Measurements from ENCODE around the gene TBC1D10A.
A peak's percentile ranks its signal among the peaks of the same experiment; 100 is the strongest.

The TBC1D10A gene

DNA sequence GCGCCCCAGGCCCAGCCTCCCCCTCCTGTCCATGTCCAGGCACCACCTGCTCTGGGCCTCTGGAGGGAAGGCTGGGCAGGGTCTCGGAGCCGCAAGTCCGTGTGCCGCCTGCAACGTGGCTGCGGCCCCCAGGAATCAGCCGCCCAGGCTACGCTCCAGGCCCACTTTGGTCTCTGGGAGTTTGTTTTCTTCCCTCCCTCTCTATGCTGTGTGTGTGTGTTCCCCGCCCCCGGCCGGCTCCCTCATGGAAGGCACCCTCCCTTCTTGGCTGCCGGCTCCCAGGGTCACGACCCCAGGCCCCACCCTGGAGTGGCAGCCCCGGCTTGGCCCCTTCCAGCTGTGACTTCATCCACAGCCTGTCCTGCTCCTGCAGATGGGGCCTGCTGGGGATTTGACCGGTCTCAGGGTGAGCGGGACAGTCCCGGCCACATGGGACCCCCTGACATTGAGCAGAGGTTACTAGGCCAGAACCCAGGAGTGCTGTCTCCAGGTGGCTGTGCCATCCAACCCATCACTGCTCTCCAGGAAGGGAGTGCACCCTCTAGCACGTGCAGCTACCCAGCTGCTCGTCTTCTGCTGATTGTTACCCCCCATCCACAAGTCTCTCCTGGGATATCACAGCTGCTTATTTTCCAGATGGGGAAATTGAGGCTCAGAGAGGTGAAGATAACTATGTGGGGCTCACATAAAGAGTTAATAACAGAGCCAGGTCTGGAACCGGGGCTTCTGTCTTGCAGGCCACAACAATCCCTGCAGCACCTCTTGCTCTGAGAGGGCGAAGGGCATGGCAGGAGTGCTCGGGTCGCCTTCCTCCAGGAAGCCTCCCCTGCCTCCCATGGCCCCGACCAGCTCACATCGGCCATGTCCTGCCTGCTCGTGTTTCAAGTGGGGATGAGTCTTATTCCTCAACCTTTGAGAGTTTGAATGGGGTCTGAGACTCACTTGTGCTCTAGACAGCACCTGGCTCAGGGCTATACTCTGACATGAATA, 77.4 kb downstream of the TBC1D10A start:
- H3K4me3 ChIP-seq (ENCODE audit: low read depth, low read length), result no peak overlapping the region
- H3K9me3 ChIP-seq (ENCODE audit: control insufficient read depth, insufficient read depth, low read depth, low read length), result no peaks in the 10 kb centered on the region
- H3K4me1 ChIP-seq (ENCODE audit: control insufficient read depth, insufficient read depth, low read length), result peaks cover 46% of the 10 kb centered on the region
- no peak overlapping the region for H3K9ac ChIP-seq (ENCODE audit: low read length)
- peaks cover 21% of the 10 kb centered on the region; the same call in 1 of the 2 replicates for H3K27me3 ChIP-seq (ENCODE audit: control insufficient read depth, insufficient read depth, low read length)
- H3K36me3 ChIP-seq (ENCODE audit: control insufficient read depth, insufficient read depth, low read length), result no peaks in the 10 kb centered on the region
- H3K27ac ChIP-seq (ENCODE audit: low read depth, low read length), result no peak overlapping the region

DNA sequence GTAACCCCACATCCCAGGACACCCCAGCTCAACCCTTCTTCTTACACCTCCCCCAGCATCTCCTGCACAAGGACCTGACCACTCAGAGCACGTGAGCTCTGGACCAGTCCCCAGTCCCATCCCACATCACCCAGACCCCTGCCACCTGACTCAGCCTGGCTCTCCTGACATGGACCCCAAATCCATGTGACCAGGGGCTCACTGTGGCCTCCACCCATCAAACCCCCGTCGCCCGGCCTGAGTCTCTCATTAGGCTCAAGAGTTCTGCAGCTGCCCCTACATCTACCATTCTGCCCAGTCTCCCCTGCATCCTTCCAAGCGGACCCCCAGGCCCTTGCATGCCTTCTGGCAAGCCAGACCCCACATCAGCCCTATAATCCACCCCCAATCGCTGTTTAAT, 78.3 kb downstream of the TBC1D10A start:
- Histone ChIP-seq H3K27ac (ENCODE audit: low read depth, low read length) (no peak overlapping the region), H3K4me1 (ENCODE audit: control insufficient read depth, insufficient read depth, low read length) (peaks cover 42% of the 10 kb centered on the region), H3K9me3 (ENCODE audit: control insufficient read depth, insufficient read depth, low read depth, low read length) (no peaks in the 10 kb centered on the region), H3K4me3 (ENCODE audit: low read depth, low read length) (no peak overlapping the region), H3K9ac (ENCODE audit: low read length) (no peak overlapping the region), H3K36me3 (ENCODE audit: control insufficient read depth, insufficient read depth, low read length) (peaks cover 4% of the 10 kb centered on the region), H3K27me3 (ENCODE audit: control insufficient read depth, insufficient read depth, low read length) (peaks cover 21% of the 10 kb centered on the region; the same call in 1 of the 2 replicates)

DNA sequence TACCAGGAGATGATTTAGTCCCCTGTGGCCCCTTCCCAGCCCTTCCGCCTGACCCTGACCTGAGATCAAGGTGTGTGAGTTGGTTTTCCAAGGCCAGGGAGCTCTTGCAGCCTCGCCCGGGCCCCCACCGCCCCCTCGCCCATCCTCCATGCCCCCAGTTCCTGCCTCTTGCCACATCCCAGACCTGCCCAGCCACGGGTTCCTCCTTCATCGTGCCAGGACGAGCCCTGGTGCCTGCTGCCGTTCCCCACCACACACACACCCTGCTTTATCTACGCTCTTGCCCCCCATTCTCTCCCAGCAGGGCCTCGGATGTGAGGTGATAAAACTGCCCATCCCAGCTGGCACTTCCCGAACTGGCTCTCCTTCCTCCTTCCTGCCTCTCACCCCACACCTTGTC, 78.8 kb downstream of the TBC1D10A start:
- no peak overlapping the region for H3K9ac ChIP-seq (ENCODE audit: low read length)
- H3K9me3 ChIP-seq (ENCODE audit: control insufficient read depth, insufficient read depth, low read depth, low read length), result no peaks in the 10 kb centered on the region
- H3K27ac ChIP-seq (ENCODE audit: low read depth, low read length), result no peak overlapping the region
- H3K4me1 ChIP-seq (ENCODE audit: control insufficient read depth, insufficient read depth, low read length), result peaks cover 39% of the 10 kb centered on the region
- H3K36me3 ChIP-seq (ENCODE audit: control insufficient read depth, insufficient read depth, low read length), result peaks cover 9% of the 10 kb centered on the region
- H3K27me3 ChIP-seq (ENCODE audit: control insufficient read depth, insufficient read depth, low read length), result peaks cover 21% of the 10 kb centered on the region; the same call in 1 of the 2 replicates
- H3K4me3 ChIP-seq (ENCODE audit: low read depth, low read length), result no peak overlapping the region

DNA sequence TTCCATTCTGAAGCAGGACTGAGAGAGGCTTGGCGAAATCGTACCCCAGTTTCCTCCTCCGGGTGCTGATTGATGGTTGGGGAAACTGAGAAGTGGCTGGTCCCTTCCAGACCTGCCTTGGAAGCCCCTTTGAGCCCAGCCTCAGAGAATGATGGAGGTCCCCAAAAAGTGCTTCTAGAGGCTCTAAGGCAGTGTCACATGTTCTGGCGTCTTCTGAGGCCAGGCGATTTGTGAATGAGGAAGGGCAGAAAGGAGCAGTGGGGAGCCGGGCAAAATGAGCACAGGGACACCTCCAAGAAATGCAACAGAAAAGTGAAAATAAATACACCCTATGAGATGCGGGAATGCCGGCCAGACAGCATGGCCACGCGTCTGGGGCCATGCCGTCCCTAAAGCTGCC, 79.2 kb downstream of the TBC1D10A start:
- Histone ChIP-seq H3K9ac (ENCODE audit: low read length) (no peak overlapping the region), H3K36me3 (ENCODE audit: control insufficient read depth, insufficient read depth, low read length) (peaks cover 13% of the 10 kb centered on the region), H3K27me3 (ENCODE audit: control insufficient read depth, insufficient read depth, low read length) (peaks cover 21% of the 10 kb centered on the region; the same call in 1 of the 2 replicates), H3K9me3 (ENCODE audit: control insufficient read depth, insufficient read depth, low read depth, low read length) (no peaks in the 10 kb centered on the region), H3K4me1 (ENCODE audit: control insufficient read depth, insufficient read depth, low read length) (peaks cover 35% of the 10 kb centered on the region), H3K4me3 (ENCODE audit: low read depth, low read length) (0 out of 2 replicates have a peak overlapping the region, but pooled peaks have one; percentile 85), H3K27ac (ENCODE audit: low read depth, low read length) (no peak overlapping the region)

DNA sequence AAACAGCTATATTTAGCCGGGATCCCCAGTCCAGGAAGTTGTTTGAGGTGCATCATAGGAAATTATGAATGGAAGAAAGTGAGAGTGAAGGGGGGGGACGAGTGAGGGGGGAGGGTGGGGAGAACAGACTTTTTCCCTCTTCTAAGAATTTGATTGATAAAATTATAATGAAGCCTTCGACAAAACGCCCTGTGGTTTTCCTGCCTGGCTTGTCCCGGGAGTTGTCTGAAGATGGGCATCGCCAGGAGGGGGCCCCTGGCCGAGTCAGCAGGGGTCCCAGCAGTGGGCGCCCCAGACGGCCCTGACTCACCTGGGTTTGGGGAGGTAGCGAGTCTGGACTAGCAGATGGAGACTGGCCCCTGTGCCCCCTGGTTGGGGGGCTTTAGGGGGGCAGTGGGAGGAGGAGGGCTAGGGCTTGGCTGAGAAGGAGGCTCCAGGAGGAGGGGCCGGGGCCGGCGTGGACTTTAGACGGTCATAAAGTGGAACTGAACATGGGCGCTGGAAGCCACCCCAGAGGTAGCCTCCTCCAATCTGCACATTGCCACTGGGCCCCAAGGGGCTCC, 79.8 kb downstream of the TBC1D10A start:
- peaks cover 14% of the 10 kb centered on the region for H3K36me3 ChIP-seq (ENCODE audit: control insufficient read depth, insufficient read depth, low read length)
- H3K9ac ChIP-seq (ENCODE audit: low read length), result peak overlapping the region; percentile 75
- peaks cover 29% of the 10 kb centered on the region for H3K4me1 ChIP-seq (ENCODE audit: control insufficient read depth, insufficient read depth, low read length)
- peak overlapping the region; percentile 85 for H3K4me3 ChIP-seq (ENCODE audit: low read depth, low read length)
- no peak overlapping the region for H3K27ac ChIP-seq (ENCODE audit: low read depth, low read length)
- no peaks in the 10 kb centered on the region for H3K9me3 ChIP-seq (ENCODE audit: control insufficient read depth, insufficient read depth, low read depth, low read length)
- H3K27me3 ChIP-seq (ENCODE audit: control insufficient read depth, insufficient read depth, low read length), result peaks cover 21% of the 10 kb centered on the region; the same call in 1 of the 2 replicates

DNA sequence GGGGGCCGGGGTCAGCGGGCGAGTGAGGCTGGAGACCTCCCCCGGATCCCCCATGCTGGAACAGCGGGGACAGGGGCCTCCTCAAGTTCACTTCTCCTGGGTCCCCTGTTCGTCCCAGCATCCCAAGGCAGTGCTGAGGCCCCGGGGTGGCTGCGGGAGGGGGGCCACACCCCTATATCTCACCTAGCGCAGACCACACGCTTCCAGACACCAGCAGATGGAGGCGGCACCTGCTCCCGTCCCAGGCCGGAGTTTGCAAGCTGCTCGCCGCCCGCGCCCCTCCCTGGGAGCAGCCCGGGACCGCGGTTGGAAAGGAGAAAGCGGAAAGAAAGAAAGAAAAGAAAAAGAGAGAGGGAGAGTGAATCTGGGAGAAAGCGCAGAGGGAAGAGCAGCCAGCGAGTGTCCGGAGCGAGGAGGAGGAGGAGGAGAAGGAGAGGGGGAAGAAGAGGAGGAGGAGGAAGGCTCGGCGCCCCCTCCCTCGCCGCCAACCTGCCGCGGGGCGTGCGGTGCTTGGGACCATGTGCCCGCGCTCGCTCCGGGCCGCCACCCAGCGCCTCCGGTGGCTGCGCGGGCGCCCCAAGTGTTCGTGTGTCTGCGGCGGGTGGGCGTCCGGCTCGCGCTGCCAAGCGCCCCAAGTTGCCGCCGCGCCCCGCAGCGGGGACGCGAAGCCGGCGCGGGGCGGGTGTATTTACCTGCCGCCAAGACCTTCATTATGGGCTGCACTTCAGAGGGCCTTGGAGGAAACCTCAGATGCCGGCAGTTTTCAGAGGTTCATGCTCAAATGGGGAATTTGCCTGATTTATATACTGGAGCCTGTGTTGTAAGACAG, 80.5 kb downstream of the TBC1D10A start, which contains the start of gene LIF:
LIF (minus strand) TSS at position 775 of the 829 bp plus-strand sequence; CDS start at position 711, 64 bp downstream.
- Histone ChIP-seq H3K27me3 (ENCODE audit: control insufficient read depth, insufficient read depth, low read length) (peaks cover 21% of the 10 kb centered on the region; the same call in 1 of the 2 replicates), H3K4me3 (ENCODE audit: low read depth, low read length) (peak within 1 kb of the TSS; percentile 85), H3K9me3 (ENCODE audit: control insufficient read depth, insufficient read depth, low read depth, low read length) (no peaks in the 10 kb centered on the region), H3K4me1 (ENCODE audit: control insufficient read depth, insufficient read depth, low read length) (peaks cover 31% of the 10 kb centered on the region), H3K27ac (ENCODE audit: low read depth, low read length) (peak within 1 kb of the TSS; percentile 42; the same call in 1 of the 2 replicates), H3K36me3 (ENCODE audit: control insufficient read depth, insufficient read depth, low read length) (peaks cover 16% of the 10 kb centered on the region), H3K9ac (ENCODE audit: low read length) (peak within 1 kb of the TSS; percentile 75)

DNA sequence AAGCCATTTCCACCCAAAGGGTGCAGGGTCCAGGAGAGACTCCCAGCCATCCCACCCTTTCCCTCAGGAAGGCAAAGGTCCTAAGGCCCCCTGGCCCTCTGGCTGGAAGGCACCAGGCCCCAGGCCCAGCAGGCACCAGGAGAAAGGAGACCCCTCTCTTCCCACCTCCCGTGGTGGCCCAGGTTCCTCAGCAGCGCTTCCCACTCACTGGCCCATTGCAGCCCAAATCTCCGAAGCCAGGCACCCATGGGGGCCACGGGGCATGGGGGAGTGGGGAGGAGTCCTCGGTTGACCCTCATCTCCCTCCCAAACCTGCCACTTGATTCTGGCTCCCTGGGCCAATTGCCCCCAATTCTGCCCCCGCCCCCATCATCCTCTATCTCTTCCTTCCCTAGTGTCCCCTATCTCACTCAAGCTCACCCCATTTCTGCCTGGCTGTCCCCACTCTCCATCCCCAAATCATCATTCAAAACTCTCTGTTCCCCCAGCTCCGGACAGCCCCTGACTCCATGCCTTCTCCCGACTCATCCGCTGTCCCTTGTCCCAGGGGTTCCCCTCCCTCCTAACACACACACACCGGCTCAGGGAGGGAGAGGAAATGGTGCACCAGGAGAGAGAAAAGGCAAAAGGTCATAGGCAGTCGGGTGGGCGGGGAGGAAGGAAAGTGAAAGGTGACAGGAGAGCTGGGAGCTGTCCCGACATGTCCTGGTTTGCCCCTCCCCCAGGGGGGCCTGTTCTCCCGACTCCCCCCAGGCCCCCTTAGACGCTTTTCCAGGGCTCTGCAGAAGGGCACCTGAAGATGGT, 81.4 kb downstream of the TBC1D10A start:
- H3K36me3 ChIP-seq (ENCODE audit: control insufficient read depth, insufficient read depth, low read length), result peaks cover 16% of the 10 kb centered on the region
- H3K9me3 ChIP-seq (ENCODE audit: control insufficient read depth, insufficient read depth, low read depth, low read length), result no peaks in the 10 kb centered on the region
- peak overlapping the region; percentile 42; the same call in 1 of the 2 replicates for H3K27ac ChIP-seq (ENCODE audit: low read depth, low read length)
- H3K4me1 ChIP-seq (ENCODE audit: control insufficient read depth, insufficient read depth, low read length), result peaks cover 31% of the 10 kb centered on the region
- peak overlapping the region; percentile 75 for H3K9ac ChIP-seq (ENCODE audit: low read length)
- H3K4me3 ChIP-seq (ENCODE audit: low read depth, low read length), result peak overlapping the region; percentile 85
- H3K27me3 ChIP-seq (ENCODE audit: control insufficient read depth, insufficient read depth, low read length), result peaks cover 21% of the 10 kb centered on the region; the same call in 1 of the 2 replicates

DNA sequence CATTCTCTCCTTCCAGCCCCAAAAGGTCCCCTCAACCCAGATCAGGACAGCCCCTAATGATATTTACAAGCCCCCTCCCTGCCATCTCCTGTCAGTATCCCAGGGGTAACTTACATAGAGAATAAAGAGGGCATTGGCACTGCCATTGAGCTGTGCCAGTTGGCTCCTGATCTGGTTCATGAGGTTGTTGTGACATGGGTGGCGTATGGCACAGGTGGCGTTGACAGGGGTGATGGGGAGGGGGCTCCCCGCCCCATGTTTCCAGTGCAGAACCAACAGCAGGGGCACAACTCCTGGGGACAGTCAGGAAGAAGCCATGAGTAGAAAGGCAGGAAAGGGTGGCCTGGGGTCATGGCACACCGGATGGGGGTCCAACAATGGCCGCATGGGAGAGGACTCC, 82.1 kb downstream of the TBC1D10A start:
- H3K4me1 ChIP-seq (ENCODE audit: control insufficient read depth, insufficient read depth, low read length), result peaks cover 31% of the 10 kb centered on the region
- H3K27me3 ChIP-seq (ENCODE audit: control insufficient read depth, insufficient read depth, low read length), result peaks cover 21% of the 10 kb centered on the region; the same call in 1 of the 2 replicates
- H3K4me3 ChIP-seq (ENCODE audit: low read depth, low read length), result 0 out of 2 replicates have a peak overlapping the region, but pooled peaks have one; percentile 85
- peak overlapping the region; percentile 12 for H3K9ac ChIP-seq (ENCODE audit: low read length)
- H3K9me3 ChIP-seq (ENCODE audit: control insufficient read depth, insufficient read depth, low read depth, low read length), result no peaks in the 10 kb centered on the region
- H3K27ac ChIP-seq (ENCODE audit: low read depth, low read length), result no peak overlapping the region
- peaks cover 16% of the 10 kb centered on the region for H3K36me3 ChIP-seq (ENCODE audit: control insufficient read depth, insufficient read depth, low read length)

DNA sequence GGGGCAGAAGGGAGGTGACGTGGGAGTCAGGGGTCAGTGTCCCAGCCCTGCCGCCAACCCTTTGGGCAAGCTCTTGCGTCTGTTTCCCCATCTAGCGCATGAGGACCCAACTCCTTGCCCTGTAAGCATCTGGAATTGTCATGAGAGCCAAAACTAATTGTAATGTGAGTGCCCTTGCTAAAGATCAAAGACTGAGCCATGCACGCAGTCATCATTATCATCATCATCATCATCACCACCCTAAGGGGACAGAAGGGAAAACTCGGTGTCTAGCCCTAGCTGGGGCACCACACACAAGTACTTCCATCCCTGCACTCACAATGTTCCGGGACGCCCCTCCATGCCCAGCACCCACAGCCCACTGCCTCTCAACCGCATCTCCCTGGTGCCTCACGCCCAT, 82.7 kb downstream of the TBC1D10A start:
- peaks cover 31% of the 10 kb centered on the region for H3K4me1 ChIP-seq (ENCODE audit: control insufficient read depth, insufficient read depth, low read length)
- H3K9ac ChIP-seq (ENCODE audit: low read length), result no peak overlapping the region
- H3K9me3 ChIP-seq (ENCODE audit: control insufficient read depth, insufficient read depth, low read depth, low read length), result no peaks in the 10 kb centered on the region
- peaks cover 21% of the 10 kb centered on the region; the same call in 1 of the 2 replicates for H3K27me3 ChIP-seq (ENCODE audit: control insufficient read depth, insufficient read depth, low read length)
- H3K4me3 ChIP-seq (ENCODE audit: low read depth, low read length), result no peak overlapping the region
- no peak overlapping the region for H3K27ac ChIP-seq (ENCODE audit: low read depth, low read length)
- peaks cover 16% of the 10 kb centered on the region for H3K36me3 ChIP-seq (ENCODE audit: control insufficient read depth, insufficient read depth, low read length)

DNA sequence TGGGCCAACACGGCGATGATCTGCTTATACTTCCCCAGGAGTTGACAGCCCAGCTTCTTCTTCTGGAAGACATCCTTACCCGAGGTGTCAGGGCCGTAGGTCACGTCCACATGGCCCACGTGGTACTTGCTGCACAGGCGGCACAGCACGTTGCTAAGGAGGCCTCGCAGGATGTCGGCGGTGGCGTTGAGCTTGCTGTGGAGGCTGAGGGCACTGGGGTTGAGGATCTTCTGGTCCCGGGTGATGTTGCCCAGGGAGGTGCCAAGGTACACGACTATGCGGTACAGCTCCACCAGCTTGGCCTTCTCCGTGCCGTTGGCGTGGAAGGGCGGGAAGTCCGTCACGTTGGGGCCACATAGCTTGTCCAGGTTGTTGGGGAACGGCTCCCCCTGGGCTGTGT, 83.1 kb downstream of the TBC1D10A start:
- peaks cover 21% of the 10 kb centered on the region; the same call in 1 of the 2 replicates for H3K27me3 ChIP-seq (ENCODE audit: control insufficient read depth, insufficient read depth, low read length)
- no peak overlapping the region for H3K27ac ChIP-seq (ENCODE audit: low read depth, low read length)
- H3K36me3 ChIP-seq (ENCODE audit: control insufficient read depth, insufficient read depth, low read length), result peaks cover 16% of the 10 kb centered on the region
- no peak overlapping the region for H3K4me3 ChIP-seq (ENCODE audit: low read depth, low read length)
- H3K4me1 ChIP-seq (ENCODE audit: control insufficient read depth, insufficient read depth, low read length), result peaks cover 32% of the 10 kb centered on the region
- no peaks in the 10 kb centered on the region for H3K9me3 ChIP-seq (ENCODE audit: control insufficient read depth, insufficient read depth, low read depth, low read length)
- H3K9ac ChIP-seq (ENCODE audit: low read length), result no peak overlapping the region

Data from HUES6 (cell line).